Suprapubic skin (tissue), 4 donors: ENCODE measurements around the gene GYS2.

ENCODE experiments used
- POLR2A ChIP-seq, 2 donors: fragments of 450-650 bp; IDR thresholded peaks; one replicate each; pipeline ENCODE4 v1.6.1; 2017; ENCODE audit warnings: antibody characterized with exemption in 2 of 2, mild to moderate bottlenecking in 2 of 2, moderate library complexity in 2 of 2
- POLR2AphosphoS5 ChIP-seq, 3 donors: sonication (generic); formaldehyde crosslinking; IDR thresholded peaks; one replicate each; pipeline ENCODE4 v1.6.1; 2017; ENCODE audit warnings: antibody characterized with exemption in 3 of 3
- TF ChIP-seq, protein P1 (sequence below), 2 donors: fragments of 200-600 bp in 1 of 2; fragments of 450-650 bp in 1 of 2; sonication (generic) in 1 of 2; IDR thresholded peaks; one replicate each; pipeline ENCODE4 v1.5.1; 2016 to 2019; ENCODE audit warnings: antibody characterized with exemption in 2 of 2, mild to moderate bottlenecking in 1 of 2, moderate library complexity in 1 of 2

DNA sequence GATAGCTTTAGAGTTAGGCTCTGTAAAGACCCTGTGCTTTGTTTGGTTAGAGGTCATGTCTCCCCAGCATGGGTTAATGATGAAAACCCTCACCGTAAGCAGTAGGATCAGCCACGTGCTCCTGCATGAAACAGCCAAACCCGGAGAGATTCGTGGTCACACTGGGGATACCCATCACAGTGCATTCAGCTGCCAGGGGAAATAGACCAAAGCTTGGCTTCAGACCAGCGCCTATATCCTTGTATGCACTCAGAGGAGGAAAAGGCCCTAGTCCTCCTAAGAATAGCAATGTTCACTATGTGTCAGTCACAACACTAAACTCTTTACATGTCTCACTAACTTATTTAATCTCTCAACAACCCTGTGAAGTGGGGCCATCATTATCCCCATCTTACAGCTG lies 62.2 kb downstream of the GYS2 start:
- TF ChIP-seq POLR2AphosphoS5 (IDR thresholded peaks at IDR 0.05) (no peak), POLR2A (IDR thresholded peaks at IDR 0.05) (no peak)
- TF ChIP-seq, protein P1, sequence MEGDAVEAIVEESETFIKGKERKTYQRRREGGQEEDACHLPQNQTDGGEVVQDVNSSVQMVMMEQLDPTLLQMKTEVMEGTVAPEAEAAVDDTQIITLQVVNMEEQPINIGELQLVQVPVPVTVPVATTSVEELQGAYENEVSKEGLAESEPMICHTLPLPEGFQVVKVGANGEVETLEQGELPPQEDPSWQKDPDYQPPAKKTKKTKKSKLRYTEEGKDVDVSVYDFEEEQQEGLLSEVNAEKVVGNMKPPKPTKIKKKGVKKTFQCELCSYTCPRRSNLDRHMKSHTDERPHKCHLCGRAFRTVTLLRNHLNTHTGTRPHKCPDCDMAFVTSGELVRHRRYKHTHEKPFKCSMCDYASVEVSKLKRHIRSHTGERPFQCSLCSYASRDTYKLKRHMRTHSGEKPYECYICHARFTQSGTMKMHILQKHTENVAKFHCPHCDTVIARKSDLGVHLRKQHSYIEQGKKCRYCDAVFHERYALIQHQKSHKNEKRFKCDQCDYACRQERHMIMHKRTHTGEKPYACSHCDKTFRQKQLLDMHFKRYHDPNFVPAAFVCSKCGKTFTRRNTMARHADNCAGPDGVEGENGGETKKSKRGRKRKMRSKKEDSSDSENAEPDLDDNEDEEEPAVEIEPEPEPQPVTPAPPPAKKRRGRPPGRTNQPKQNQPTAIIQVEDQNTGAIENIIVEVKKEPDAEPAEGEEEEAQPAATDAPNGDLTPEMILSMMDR (IDR thresholded peaks at IDR 0.05): no peak
